Measurements from ENCODE around the gene NEK1. TPM values are rescaled to one million over a fixed set of nuclear protein-coding genes. Genes with fewer than 3 reads are reported as not detected.

The NEK1 gene
- total and polyA plus RNA-seq, 7 donors: 3.0 to 8.8 (median 7.6) TPM

GRCh38 chr4:169418846-169419245 is 193.5 kb downstream of the NEK1 start:
- Histone ChIP-seq H3K9me3 (no peaks in the 10 kb centered on the region), H3K36me3 (ENCODE audit: insufficient read depth in 1 of 2, low read depth in 1 of 2) (peaks cover 0 to 5% of the 10 kb centered on the region in 2 donors), H3K27me3 (ENCODE audit: insufficient read depth in 3 of 3, low read length in 2 of 3) (no peaks in the 10 kb centered on the region), H3K27ac (no peak overlapping the region), H3K4me1 (peaks cover 8% of the 10 kb centered on the region), H3K4me3 (no peak overlapping the region)
- intact Hi-C loops (cut with DNase I): no loop called here
- no peak for TF ChIP-seq CTCF (IDR thresholded peaks at IDR 0.05)
- DNase-seq (no peak), ATAC-seq (no peak)

GRCh38 chr4:169417629-169418282 is 194.6 kb downstream of the NEK1 start:
- no peak overlapping the region for H3K27ac ChIP-seq
- intact Hi-C loops (cut with DNase I): no loop called here
- no peak overlapping the region for H3K4me3 ChIP-seq
- DNase-seq: no peak
- no peak for ATAC-seq
- TF ChIP-seq CTCF (IDR thresholded peaks at IDR 0.05): no peak
- no peaks in the 10 kb centered on the region for H3K9me3 ChIP-seq
- peaks cover 8% of the 10 kb centered on the region for H3K4me1 ChIP-seq
- 92 to 95% (median 95%) methylated on average over 1 of the region's 1 CpG for WGBS, 3 donors
- no peaks in the 10 kb centered on the region for H3K36me3 ChIP-seq (ENCODE audit: insufficient read depth in 1 of 2, low read depth in 1 of 2)
- H3K27me3 ChIP-seq (ENCODE audit: insufficient read depth in 3 of 3, low read length in 2 of 3): no peaks in the 10 kb centered on the region

GRCh38 chr4:169416997-169417396 is 195.4 kb downstream of the NEK1 start:
- DNase-seq: no peak
- H3K27me3 ChIP-seq (ENCODE audit: insufficient read depth in 3 of 3, low read length in 2 of 3): no peaks in the 10 kb centered on the region

GRCh38 chr4:169416461-169416860 is 195.9 kb downstream of the NEK1 start:
- Histone ChIP-seq H3K27ac (no peak overlapping the region), H3K36me3 (ENCODE audit: insufficient read depth in 1 of 2, low read depth in 1 of 2) (no peaks in the 10 kb centered on the region), H3K4me3 (no peak overlapping the region), H3K4me1 (peaks cover 8% of the 10 kb centered on the region), H3K27me3 (ENCODE audit: insufficient read depth in 3 of 3, low read length in 2 of 3) (no peaks in the 10 kb centered on the region), H3K9me3 (no peaks in the 10 kb centered on the region)
- TF ChIP-seq CTCF (IDR thresholded peaks at IDR 0.05): no peak
- 97 to 99% (median 97%) methylated on average over 4 of the region's 4 CpGs for WGBS, 3 donors
- DNase-seq: no peak
- intact Hi-C loops (cut with DNase I): no loop called here
- ATAC-seq: no peak

More at GRCh38 chr4:169416997-169417396, 195.4 kb downstream of the NEK1 start:
- no peaks in the 10 kb centered on the region for H3K9me3 ChIP-seq
- H3K4me1 ChIP-seq: peaks cover 8% of the 10 kb centered on the region
- intact Hi-C loops (cut with DNase I): no loop called here
- no peaks in the 10 kb centered on the region for H3K36me3 ChIP-seq (ENCODE audit: insufficient read depth in 1 of 2, low read depth in 1 of 2)
- no peak overlapping the region for H3K27ac ChIP-seq
- no peak for ATAC-seq
- no peak for TF ChIP-seq CTCF (IDR thresholded peaks at IDR 0.05)
- H3K4me3 ChIP-seq: no peak overlapping the region

GRCh38 chr4:169414913-169415312 is 197.5 kb downstream of the NEK1 start:
- no peak overlapping the region for H3K27ac ChIP-seq
- H3K4me1 ChIP-seq: peaks cover 8% of the 10 kb centered on the region
- H3K9me3 ChIP-seq: no peaks in the 10 kb centered on the region
- ATAC-seq: no peak
- no peak for TF ChIP-seq CTCF (IDR thresholded peaks at IDR 0.05)
- 97 to 99% (median 98%) methylated on average over 1 of the region's 1 CpG for WGBS, 3 donors
- no peak overlapping the region for H3K4me3 ChIP-seq
- no peaks in the 10 kb centered on the region for H3K36me3 ChIP-seq (ENCODE audit: insufficient read depth in 1 of 2, low read depth in 1 of 2)
- intact Hi-C loops (cut with DNase I): no loop called here
- no peaks in the 10 kb centered on the region for H3K27me3 ChIP-seq (ENCODE audit: insufficient read depth in 3 of 3, low read length in 2 of 3)
- no peak for DNase-seq

All from psoas muscle (tissue), 8 donors.